Subcutaneous adipose tissue (tissue), 4 donors: Measurements from ENCODE around the gene COL15A1. TPM values are rescaled to one million over a fixed set of nuclear protein-coding genes. Genes with fewer than 3 reads are reported as not detected.

Source experiments
- total RNA-seq, 4 donors: library from RNA; depleted of rRNA; stranded (reverse); fragments of >200 nt; gene quantifications; one replicate each; pipeline ENCODE4 v1.1.0, GENCODE V29; 2016
- TF ChIP-seq, protein P1 (sequence below): fragments of 450-650 bp; IDR thresholded peaks from one replicate; pipeline ENCODE4 v1.5.1; 2016; ENCODE audit warnings: low read depth, mild to moderate bottlenecking, control low read depth, antibody characterized with exemption, moderate library complexity

COL15A1 gene
- total RNA-seq, 4 donors from 2014 or later, result 21.2 to 85.5 (median 59.4) TPM

DNA sequence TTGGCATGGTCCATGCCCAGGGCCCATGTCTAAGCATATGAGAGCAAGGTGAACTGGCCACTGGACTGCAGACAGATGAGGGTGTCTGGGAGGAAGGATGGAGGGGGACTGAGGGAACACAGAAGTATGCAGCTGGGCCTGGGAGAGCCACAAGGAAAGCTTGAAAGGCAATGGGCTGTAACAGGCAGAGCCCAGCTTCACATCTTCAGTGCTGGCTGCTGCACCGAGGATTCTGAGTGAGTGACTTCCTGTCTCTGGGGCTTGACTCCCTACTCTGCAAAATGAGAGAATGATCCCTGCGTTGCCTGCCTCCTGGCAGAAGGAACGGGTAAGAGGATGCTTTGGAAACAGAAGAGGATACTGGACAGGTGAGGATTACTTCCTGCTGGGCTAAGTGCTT lies 29.0 kb downstream of the COL15A1 start:
- TF ChIP-seq, protein P1, sequence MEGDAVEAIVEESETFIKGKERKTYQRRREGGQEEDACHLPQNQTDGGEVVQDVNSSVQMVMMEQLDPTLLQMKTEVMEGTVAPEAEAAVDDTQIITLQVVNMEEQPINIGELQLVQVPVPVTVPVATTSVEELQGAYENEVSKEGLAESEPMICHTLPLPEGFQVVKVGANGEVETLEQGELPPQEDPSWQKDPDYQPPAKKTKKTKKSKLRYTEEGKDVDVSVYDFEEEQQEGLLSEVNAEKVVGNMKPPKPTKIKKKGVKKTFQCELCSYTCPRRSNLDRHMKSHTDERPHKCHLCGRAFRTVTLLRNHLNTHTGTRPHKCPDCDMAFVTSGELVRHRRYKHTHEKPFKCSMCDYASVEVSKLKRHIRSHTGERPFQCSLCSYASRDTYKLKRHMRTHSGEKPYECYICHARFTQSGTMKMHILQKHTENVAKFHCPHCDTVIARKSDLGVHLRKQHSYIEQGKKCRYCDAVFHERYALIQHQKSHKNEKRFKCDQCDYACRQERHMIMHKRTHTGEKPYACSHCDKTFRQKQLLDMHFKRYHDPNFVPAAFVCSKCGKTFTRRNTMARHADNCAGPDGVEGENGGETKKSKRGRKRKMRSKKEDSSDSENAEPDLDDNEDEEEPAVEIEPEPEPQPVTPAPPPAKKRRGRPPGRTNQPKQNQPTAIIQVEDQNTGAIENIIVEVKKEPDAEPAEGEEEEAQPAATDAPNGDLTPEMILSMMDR, result no peak

DNA sequence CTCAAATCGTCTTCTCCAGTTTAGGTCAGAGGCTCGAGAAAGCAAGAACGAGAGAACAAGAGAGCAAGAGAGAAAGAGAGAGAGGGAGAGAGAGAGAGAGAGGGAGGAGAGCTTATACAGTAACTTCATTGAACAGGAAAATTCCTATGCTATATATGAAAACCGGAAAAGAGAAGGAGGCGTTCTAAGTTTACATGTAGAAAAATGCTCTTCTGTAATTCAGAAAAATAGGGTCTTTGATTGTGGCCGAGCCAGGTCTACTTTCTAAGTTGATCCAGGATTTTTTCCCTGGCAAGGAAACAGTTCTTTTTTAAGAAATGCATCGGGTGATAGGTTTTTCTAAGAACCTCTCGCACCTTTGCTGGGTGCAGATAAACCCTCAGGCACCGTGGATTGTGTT lies 29.5 kb downstream of the COL15A1 start:
- TF ChIP-seq, protein P1, result no peak

DNA sequence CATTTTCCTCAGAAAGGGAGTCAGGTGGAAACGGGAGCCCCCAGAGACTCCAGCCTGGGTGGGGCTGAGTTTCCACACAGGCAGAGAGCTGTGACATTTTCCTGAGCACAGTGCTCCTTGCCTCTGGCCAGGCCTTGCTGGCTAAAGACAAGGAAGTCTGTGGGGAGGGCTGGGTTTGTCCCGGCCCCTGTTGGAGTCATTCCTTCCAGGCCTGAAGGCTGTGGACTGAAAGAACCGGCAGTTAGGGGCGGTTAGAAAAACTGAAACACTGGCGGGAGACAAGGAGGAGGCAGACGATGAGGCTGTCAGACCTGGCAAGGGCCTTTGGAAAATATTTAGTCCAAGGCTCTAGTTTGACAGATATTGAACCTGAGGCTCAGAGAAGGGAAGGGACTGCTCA lies 29.9 kb downstream of the COL15A1 start:
- TF ChIP-seq, protein P1, result no peak

DNA sequence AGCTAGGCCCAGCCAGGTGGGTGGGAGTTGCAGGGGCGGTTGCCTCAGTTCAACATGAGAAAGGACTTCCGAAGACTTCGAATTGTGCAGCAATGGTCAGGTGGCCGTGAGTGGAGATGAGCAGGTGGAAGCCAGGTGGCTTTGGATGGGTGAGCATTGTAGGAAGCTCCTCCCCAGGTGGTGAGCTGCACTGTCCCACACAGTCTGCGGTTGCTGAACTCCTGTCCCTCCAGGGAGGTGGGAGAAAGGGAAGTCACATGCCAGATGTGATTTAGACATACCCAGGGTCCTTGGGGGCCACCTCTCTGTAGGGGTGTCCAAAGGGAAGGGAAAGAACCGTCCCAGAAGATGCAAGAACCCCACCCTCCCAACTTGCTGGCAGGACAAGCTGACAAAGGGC lies 30.4 kb downstream of the COL15A1 start:
- TF ChIP-seq, protein P1, result no peak

DNA sequence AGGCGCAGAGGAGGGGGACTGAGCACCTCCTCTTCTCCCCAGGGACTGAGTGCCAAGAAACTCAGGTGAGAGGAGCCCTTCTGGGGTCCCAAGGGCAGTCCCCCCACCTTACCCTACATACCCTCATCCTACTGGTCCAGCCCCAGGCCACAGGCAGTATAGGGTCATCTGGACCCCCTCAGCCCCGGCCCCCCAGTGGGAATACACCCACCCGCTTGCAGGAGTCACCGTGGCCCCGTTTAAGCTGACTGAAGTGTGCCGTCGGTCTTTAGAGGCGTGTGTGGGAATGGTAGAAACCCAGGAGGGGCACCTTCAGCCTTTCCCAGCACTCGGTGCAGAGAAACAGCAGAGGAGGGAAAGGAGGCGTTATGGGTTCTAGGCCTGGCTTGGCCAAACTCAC lies 30.8 kb downstream of the COL15A1 start:
- TF ChIP-seq, protein P1, result no peak

DNA sequence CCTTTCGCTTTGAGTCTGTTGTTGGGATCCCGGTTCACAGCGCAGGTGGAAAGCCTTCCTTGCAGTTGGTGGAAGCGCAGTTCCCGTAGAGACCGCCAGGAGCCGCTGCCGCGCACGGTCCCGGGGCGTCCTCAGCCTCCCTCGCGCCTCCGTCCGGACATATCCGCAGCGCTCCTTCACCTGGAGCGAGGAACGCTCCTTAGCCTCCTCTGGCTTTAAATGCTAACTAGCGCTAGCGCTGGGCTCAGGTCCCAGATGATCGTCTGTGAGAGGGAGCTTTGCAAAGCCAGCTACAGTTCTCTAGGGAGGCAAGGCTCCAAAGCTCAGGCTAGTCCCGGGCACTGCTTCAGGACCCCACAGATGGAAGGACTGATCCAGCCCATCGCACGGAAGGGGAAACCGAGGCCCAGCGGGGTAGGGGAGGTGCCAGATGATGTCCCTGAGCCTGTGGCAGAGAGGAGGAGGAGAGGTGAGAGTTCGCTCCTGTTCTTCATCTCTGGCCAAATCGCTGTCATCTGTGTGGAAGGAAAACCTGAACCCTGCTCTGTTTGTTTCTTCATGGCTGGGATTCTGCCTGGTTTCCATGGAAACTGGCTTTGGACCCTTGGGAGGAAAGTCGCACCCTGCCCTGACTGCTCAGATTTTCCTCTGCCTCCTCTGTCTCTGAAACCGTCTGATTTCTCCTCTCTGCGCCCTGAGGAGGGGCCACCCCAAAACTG lies 31.4 kb downstream of the COL15A1 start:
- TF ChIP-seq, protein P1, result no peak

DNA sequence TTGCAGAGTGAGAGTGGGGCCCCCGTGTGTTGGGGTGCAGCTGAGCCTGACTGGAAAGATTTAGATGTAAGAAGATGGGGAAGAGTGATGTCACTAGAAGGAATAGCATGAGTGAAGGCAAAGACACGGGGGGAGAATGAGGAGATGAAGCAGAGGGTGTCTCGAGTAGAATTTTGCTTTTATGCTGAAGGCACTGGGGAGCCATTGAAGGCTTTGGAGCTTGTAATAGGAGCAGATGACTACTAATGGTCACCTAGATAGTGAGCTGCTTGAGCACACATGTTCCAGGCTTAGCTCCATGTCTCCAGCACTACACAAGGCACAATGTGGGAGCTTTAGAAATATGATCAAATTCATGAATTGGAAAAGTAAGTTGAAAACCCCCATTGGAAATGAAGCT lies 32.1 kb downstream of the COL15A1 start:
- TF ChIP-seq, protein P1, result no peak
